ENCODE results near the gene AGER.
"Not testable (repeated sequence)": the region's sequence is repeated elsewhere in the genome, so short reads cannot be mapped to it uniquely, and the experiment has no call there.

The AGER gene

GRCh38 chr6:32185681-32186131 lies 1.7 kb upstream of the AGER start:
- not testable (repeated sequence) for DNase-seq

- DNase-seq: no peak
These were observed 470 bp downstream of the AGER start for GRCh38 chr6:32183483-32184083.

DNA sequence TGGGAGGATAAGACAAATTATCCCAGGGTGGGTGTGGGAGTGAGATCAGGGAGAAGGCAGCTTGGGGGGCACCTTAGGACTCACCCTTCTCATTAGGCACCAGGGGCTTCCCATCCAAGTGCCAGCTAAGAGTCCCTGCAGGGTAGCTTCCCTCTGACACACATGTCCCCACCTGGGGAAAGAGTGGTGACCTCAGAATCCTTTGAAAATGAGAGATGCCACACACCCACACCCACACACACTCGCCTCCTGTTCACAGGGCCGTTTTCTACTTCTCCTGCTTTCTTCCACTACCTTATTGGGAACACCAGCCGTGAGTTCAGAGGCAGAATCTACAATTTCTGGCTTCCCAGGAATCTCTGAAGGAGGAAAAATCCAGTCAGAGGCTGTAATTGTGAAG lies 1.0 kb downstream of the AGER start:
- DNase-seq: no peak

DNA sequence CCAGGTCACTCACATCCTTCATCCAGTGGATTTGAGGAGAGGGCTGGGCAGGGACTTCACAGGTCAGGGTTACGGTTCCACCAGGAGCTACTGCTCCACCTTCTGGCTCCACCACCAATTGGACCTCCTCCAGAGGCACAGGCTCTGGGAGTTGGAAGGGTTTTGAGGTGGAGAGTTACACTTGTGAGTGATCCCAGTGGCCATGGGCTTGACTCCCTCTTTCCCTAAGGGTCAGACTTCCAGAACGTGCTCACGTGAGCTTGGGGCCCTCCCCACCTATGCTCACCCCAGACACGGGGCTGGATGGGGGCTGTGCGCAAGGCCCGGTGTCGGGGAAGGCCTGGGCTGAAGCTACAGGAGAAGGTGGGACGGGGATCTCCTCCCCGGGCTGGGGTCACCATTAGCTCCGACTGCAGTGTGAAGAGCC lies 1.5 kb downstream of the AGER start:
- no peak for DNase-seq

DNA sequence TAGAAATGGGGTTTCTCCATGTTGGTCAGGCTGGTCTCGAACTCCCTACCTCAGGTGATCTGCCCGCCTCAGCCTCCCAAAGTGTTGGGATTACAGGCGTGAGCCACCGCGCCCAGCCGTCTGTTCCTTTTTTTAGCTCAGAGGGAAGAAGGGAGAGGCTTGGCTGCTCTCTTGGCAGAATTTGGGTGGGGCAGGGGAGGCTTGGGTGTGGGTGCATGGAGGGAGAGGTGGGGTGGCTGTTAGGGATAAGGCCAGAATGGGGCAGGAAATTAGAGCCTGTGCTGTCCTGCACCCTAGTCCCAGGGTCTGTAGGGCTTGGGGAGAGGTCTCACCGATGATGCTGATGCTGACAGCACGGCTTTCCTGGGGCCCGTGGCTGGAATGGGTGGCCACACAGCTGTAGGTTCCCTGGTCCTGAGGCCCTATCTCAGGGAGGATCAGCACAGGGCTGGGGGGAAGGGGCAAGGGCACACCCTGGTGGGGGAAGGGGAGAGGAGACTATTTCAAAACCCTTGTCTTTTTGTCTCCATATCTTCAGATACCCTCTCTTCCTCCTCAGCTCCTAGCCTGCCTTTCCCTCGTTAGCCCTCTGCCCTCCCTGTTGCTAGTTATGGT lies 2.0 kb downstream of the AGER start:
- DNase-seq: no peak

DNA sequence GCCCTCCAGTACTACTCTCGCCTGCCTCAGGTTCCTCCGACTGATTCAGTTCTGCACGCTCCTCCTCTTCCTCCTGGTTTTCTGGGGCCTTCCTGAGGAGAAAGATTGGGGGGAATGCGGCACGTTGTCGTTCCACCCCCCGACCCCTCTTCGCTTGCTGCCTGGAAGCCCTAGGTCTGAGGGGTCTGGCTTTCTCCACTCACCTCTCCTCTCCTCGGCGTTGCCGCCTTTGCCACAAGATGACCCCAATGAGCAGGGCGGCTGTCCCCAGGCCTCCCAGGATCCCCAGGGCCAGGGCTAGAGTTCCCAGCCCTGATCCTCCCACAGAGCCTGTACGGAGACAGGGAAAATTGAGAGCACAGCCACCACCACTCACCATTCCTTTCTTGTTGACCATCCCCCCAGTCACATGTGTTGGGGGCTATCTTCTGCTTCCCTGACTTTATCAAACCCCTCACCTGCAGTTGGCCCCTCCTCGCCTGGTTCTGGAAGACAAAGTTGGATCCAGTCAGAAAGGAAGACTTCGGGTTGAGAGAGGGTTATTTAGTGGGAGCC lies 2.8 kb downstream of the AGER start:
- no peak for DNase-seq

DNA sequence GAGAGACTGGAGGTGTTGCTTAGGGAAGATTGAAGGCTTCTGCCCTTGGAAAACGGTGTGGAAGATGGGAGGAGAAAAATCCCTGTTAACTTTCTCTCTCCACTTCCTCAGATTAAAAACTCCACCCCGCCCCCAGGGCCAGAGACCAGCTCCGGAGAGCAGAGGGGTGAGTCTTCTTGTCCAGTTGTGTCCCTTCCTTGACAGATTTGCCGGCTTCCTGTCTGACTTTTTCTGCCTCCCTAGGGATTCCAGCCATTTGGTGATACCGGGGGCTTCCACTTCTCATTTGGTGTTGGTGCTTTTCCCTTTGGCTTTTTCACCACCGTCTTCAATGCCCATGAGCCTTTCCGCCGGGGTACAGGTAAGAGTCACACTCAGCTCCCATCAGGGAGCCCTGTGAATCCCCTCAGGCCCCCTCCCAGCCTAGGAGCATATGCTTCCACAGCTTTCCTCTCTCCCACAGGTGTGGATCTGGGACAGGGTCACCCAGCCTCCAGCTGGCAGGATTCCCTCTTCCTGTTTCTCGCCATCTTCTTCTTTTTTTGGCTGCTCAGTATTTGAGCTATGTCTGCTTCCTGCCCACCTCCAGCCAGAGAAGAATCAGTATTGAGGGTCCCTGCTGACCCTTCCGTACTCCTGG lies 4.2 kb downstream of the AGER start:
- no peak for DNase-seq

GRCh38 chr6:32178547-32179440 lies 5.3 kb downstream of the AGER start:
- DNase-seq: no peak

DNA sequence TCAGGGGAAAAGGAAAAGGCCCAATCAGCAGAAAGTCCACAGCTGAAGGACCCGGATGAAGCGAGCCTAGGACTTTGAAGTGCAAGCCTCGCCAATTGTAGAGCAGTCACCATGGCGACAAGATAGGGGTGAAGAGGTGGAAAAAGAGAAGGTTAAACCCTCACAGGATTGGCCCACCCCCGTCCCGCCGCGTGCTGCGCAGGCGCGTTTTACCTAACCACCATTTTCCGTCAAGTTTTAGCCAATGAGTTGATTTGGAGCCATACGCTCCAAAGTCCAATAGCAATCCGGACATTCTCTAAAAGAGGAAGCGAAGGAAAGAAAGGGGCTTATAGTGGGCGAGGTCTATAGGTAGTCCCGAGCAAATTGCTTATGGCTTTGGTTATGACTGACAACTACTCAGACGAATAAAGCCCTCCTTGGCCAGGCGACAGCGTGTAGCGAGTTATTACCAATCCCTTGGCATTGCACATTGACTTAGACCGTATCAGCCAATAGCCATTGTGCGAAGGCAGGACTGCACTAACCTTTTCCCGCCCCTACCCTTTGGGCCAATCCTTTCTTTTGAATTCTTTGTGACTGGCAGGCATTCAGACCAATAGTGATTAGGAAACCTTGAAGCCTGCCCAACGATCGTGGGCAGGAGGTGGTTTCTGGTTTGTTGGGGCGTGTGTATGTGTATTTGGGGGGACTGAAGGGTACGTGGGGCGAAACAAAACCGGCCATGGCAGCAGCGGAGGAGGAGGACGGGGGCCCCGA lies 6.1 kb downstream of the AGER start, which contains the start of gene RNF5:
RNF5 (plus strand) TSS at position 618 of the 759 bp plus-strand sequence; CDS start at position 725, 107 bp downstream.
- DNase-seq: peak; percentile 99

DNA sequence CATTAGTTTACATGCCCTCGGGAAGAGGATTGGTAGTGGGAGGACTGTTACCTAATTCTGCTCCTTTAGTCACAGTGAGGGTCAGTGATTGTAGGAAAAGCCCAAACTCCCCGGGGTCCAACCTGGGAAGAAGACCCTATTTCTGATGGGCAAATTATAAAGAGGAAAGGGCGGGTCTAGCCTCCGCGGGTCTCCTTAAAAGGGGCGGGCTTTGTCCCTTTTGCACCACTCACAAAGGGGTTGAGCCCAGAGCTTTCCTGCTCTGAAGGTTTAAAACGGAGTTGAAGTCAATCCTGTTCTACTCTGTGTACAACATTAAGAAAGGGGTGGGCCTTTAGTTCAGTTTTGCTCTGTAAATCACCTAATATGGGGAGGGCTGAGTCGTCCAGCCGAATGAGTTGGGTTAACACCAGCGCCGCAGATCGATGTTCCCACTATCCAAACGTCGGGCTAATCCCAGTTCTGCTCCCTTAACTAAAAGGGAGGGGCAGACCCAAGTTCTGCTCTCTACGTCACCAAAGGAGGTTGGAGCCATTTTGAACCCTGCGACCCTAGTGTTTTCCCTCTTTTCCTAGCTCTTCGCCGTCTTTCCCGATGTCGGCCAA lies 6.8 kb downstream of the AGER start:
- peak; percentile 44 for DNase-seq

- DNase-seq: no peak
These were observed 7.4 kb downstream of the AGER start for GRCh38 chr6:32176476-32177182.

- DNase-seq: peak; percentile 85
These were observed 8.2 kb downstream of the AGER start, which contains the start of gene AGPAT1 for GRCh38 chr6:32175711-32176475. AGPAT1 (minus strand) TSS chr6:32176084; CDS start chr6:32171496, 4,588 bp downstream.

DNA sequence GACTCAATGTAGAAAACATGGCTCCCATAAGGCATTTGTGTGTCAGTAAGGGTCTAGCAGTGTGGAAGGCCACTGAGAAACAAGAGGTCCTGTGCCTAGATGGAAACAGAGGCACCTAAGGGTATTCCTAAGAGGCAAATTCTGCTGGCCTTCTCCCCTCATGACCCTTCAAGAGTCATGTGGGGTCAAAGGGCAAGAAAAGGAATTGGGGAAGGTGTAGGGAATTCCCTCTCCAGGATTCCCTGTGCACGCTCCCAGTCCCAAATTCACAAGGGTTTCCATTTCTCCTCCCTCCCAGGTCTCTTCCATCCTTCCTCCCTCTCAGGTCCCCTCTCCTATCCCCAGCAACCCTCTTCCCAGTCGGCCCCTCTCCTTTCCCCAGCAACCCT lies 8.7 kb downstream of the AGER start:
- no peak for DNase-seq

GRCh38 chr6:32174416-32174815 lies 9.6 kb downstream of the AGER start:
- DNase-seq: no peak

- no peak for DNase-seq
These were observed 10.9 kb downstream of the AGER start for GRCh38 chr6:32173051-32173727.

GRCh38 chr6:32171234-32171633 lies 12.8 kb downstream of the AGER start:
- no peak for DNase-seq

- no peak for DNase-seq
These were observed 13.8 kb downstream of the AGER start for GRCh38 chr6:32170294-32170693.

DNA sequence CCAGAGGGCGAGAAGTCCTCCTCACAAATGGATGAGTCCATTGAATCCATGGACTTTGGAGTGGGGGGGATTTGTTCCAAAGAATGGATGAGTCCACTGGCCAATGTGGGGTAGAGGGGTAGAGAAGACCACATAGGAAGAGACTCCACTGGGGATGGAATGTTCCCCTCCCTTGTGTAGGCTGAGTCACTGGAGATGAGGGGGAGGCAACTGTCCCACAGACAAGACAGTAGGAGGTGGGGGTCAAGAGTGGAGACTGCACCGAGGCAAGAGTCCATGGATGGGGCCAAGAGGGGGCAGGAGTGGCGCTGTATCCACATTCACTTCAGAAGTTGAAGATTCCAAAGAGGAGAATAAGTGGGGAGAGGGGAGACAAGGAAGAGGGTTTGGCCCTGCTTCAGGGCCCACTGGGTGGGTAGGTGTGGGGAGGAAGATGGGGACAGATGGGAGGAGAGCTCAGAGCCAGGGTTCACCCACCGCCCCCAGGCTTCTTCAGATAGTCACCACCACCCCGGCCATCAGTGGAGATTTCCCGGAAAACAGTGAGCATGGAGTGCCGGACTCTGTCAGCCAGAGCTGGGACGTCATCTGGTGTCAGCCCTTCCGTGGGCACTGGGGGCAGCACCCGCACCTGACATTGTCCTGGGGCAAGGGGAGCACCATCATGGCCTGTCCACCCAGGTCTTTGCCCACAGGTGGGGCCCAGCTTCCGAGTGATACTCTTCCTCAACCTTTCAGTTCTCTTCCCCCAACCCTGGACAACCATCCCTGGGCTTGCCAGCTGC lies 15.1 kb downstream of the AGER start:
- no peak for DNase-seq

DNA sequence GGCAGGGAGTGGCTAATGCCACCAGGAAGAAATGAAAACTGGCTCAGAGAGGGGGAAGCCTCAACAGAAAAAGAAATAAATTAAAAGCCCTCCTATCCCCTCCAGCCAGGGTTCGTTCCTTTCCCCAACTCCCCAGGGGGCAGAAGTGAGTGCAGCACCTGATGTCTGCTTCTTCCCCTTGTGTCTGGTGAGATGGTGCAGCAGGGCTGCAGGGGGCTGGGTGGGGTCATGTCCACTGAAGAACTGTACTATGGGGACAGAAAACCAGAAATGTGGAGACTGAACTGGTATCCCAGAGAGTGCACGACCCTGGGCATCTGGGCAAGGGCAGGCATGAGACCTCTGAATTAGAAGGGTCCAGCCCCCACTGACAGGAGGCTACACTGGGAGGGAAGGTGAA lies 15.7 kb downstream of the AGER start:
- DNase-seq: no peak

All from NCI-H1092 (cell line).